ENCODE measurements around the gene GFI1B.
"Not testable (repeated sequence)": the region's sequence is repeated elsewhere in the genome, so short reads cannot be mapped to it uniquely, and the experiment has no call there.

The GFI1B gene

GRCh38 chr9:132991351-132992300 lies 13.1 kb downstream of the GFI1B start:
- no peak for DNase-seq (ENCODE audit: low read depth in 2 of 2)

- DNase-seq (ENCODE audit: low read depth in 2 of 2), result no peak
Observed at GRCh38 chr9:132993511-132993939, 15.0 kb downstream of the GFI1B start.

- DNase-seq (ENCODE audit: low read depth in 2 of 2), result no peak
Observed at GRCh38 chr9:132994410-132995120, 16.1 kb downstream of the GFI1B start.

DNA sequence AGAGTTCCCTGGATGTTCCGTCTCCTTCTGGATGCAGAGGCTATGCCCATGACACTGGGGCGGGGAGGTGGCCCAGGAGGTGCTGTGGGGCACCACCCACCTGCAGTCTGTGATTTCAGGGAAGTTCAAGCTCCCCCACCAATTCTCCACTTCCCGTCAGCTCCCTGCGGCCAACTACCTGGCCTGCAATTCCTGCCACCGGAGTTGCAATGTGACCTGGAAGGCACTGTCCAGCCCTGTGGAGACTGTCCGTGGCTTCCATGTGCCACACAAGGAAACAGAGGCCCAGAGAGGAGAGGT lies 16.6 kb downstream of the GFI1B start:
- DNase-seq (ENCODE audit: low read depth in 2 of 2), result no peak

GRCh38 chr9:132995879-132996278 lies 17.4 kb downstream of the GFI1B start:
- DNase-seq (ENCODE audit: low read depth in 2 of 2), result no peak

- no peak for DNase-seq (ENCODE audit: low read depth in 2 of 2)
Observed at GRCh38 chr9:132996526-132996925, 18.0 kb downstream of the GFI1B start.

DNA sequence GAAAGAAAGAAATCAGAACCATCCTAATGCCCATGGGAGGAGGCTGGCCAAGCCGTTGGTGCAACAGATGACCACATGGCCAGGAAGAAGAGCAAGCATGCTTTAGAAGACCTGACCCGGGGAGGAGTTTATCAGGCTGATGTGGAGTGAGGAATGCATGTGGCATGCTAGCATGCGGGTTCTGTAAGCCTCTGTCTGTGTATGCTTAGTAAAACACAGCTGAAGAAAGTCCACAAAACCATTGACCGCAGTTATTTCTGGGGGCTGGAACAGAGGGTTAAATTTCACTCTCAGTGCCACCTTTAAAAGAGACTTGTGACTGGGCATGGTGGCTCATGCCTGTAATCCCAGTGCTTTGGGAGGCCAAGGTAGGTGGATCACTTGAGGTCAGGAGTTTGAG lies 19.1 kb downstream of the GFI1B start:
- DNase-seq (ENCODE audit: low read depth in 2 of 2), result no peak

GRCh38 chr9:132998221-132998620 lies 19.7 kb downstream of the GFI1B start:
- not testable (repeated sequence) for DNase-seq (ENCODE audit: low read depth in 2 of 2)

GRCh38 chr9:132998831-132999635 lies 20.5 kb downstream of the GFI1B start:
- no peak for DNase-seq (ENCODE audit: low read depth in 2 of 2)

DNA sequence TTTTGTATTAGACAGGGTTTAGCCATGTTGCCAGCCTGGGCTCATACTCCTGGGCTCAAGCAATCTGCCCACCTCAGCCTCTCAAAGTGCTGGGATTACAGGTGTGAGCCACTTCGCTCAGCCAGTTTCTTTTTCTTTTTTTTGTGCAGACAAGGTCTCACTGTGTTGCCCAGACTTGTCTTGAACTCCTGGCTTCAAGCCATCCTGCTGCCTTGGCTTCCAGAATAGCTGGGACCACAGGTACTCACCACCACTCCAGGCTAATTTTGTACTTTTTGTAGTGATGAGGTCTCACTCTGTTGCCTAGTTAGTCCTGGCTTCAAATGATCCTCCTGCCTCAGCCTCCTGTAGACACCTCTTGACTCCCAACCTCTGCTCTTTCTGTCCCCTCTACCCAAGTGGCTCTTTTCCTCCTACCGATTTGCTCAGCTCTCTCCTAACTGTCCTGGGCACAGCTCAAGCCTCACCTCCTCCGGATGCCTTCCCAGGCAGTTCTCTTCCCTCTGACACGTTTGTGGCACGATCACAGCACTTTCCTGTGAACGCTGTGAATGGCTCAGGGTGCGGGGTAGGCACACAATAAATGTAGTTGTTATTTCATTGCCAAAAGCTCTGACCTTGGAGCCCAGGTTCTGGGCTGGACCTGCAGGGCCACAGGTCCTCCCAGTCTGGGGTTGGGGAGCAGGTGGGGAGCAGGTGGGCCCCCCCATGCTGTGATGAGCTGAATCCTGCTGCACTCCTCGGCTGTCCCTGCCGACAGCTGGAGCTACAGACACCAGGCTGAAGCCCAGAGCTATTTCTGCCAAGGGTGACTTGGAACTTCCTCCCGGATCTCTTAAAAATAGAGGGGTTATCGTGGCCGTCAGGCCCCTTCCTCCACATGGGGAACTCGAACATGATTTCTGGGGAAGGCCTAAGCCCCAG lies 23.9 kb downstream of the GFI1B start:
- DNase-seq (ENCODE audit: low read depth in 2 of 2), result no peak

- DNase-seq (ENCODE audit: low read depth in 2 of 2), result no peak
Observed at GRCh38 chr9:133003071-133003461, 24.6 kb downstream of the GFI1B start.

GRCh38 chr9:133003671-133004090 lies 25.2 kb downstream of the GFI1B start:
- no peak for DNase-seq (ENCODE audit: low read depth in 2 of 2)

DNA sequence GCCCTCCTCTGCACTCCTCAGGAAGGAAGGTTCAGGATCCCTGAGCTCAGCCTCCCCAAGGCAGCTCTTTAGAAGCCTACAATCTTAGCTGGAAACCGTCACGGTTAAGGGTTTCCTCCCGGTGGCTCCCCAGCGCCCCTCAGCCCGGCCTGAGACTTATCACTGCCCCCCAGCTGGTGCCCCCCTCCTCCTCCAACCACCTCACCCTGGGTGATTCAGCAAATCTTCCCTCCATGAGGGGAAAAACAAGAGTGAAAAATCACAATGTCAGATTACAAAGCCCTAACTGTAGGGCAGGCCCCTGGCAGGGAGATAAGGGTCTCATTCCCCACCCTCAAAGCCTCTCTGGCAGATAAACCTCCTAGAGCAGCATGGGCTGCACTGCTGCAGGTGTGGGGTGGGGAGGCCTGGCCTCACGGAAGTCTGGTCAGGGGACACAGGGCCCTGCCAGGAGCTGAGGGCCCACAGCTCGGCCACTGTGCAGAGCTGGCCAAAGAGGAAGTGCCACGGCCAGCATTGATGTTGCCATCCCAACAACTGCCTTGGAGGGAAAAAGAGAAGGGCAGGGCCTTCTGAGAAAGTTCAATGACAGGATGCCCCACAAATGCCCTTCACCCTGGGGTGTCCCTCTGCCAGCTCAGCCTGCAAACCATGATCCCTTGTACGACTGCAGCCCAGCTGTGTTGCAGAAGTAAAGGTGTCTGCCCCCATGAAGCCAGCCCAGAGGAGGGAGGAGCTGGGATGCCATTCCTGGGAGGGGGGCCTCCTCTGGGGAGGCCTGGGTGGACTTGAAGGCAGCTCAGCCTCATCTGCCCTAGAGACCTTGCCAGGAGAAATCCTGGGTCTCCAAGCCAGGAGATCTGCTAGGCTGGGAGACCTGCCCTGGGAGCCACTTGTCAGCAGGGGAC lies 25.9 kb downstream of the GFI1B start:
- DNase-seq (ENCODE audit: low read depth in 2 of 2), result no peak

DNA sequence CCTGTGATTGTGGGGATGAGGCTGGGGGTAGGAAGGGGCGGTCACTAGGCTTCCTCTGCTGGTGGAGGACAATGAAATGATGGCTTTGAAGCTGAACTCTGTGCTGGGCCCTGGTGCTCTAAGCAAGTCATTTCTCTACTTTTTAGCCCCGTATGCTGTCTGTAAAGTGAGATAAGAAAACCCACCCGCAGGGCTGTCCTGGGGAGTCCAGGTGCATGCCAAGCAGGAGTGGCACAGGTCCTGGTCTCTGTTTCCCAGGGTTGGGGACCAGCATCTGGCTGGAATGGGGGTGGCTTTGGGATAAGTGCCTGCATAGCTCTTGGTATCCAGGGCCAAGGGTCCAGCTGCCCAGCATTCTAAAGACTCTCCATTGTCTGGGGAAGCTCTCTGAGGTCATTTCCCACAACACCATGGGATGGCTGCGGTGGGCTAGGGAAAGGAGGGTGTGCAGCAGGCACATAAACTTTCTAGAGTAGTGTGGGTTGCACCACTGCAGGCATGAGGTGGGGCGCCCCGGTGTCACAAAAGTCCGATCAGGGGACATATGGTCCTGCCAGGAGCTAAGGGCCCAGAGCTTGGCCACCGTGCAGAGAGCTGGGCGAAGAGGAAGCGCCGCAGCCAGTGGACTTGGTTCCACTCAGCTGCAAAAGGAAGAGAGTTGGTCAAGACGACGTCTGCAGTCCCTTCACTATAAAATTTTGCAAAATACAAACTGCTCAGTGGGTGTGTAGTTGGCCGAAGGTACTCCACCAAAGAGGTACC lies 26.7 kb downstream of the GFI1B start:
- DNase-seq (ENCODE audit: low read depth in 2 of 2), result no peak

GRCh38 chr9:133005957-133006356 lies 27.5 kb downstream of the GFI1B start:
- no peak for DNase-seq (ENCODE audit: low read depth in 2 of 2)

- no peak for DNase-seq (ENCODE audit: low read depth in 2 of 2)
Observed at GRCh38 chr9:133006731-133007352, 28.3 kb downstream of the GFI1B start.

DNA sequence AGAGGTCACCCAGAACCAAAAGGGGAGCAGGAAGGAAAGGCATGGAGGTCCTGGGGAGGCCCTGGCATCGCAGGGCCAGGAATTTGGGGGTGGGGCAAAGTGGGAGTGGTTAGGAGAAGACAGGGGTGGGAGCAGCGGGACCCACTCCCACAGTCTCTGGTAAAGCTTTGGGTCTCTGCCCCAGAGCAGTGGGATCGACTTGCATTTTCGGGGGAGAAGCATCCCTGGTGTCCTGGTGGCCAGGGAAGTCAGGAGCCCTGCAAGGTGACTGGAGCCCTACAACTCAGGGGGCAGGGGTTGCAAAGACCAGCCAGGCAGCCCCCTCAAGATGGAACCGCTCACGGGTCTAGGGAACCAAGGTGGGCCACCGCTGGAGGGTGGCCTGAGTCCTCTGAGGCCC lies 29.9 kb downstream of the GFI1B start:
- no peak for DNase-seq (ENCODE audit: low read depth in 2 of 2)

GRCh38 chr9:133008824-133009223 lies 30.3 kb downstream of the GFI1B start:
- no peak for DNase-seq (ENCODE audit: low read depth in 2 of 2)
